CD4-positive, alpha-beta memory T cell (primary cell): ENCODE data around the gene CCDC152. TPM values are rescaled to one million over a fixed set of nuclear protein-coding genes. Genes with fewer than 3 reads are reported as not detected.
"Not testable (repeated sequence)": the region's sequence is repeated elsewhere in the genome, so short reads cannot be mapped to it uniquely, and the experiment has no call there.

ENCODE experiments used
- CTCF ChIA-PET: fragments of 350-600 bp; sonication (Branson Sonifier 250); formaldehyde crosslinking; loops from one replicate; lab custom pipeline; 2021; ENCODE audit warnings: inconsistent platforms; ENCODE audit not compliant: partially characterized antibody; lab: Charles Lee
- POLR2A ChIA-PET: fragments of 350-600 bp; sonication (Branson Sonifier 250); formaldehyde crosslinking; loops from one replicate; lab custom pipeline; 2021; ENCODE audit not compliant: partially characterized antibody; lab: Charles Lee
- DNase-seq, 5 donors: peaks; one replicate each; pipeline versions ENCODE4 v3.0.0 to v3.0.0-alpha.2; 2020 to 2022; ENCODE audit warnings: mixed read lengths in 1 of 5
- H3K27ac ChIP-seq: one replicate; pipeline ENCODE4 v1.7.0; 2013; ENCODE audit warnings: low read depth, low read length
- H3K27me3 ChIP-seq: 2 replicates; pipeline ENCODE4 v1.7.0; 2013; ENCODE audit warnings: mild to moderate bottlenecking, low read length, moderate library complexity; ENCODE audit not compliant: insufficient read depth
- H3K36me3 ChIP-seq: 2 replicates; pipeline ENCODE4 v1.7.0; 2013; ENCODE audit warnings: mild to moderate bottlenecking, low read length, moderate library complexity; ENCODE audit not compliant: insufficient read depth
- H3K4me1 ChIP-seq: 2 replicates; pipeline ENCODE4 v1.7.0; 2013; ENCODE audit warnings: mild to moderate bottlenecking, low read length, moderate library complexity; ENCODE audit not compliant: insufficient read depth
- H3K4me3 ChIP-seq, 2 donors: one replicate each; pipeline ENCODE4 v1.7.0; 2013; ENCODE audit warnings: low read length in 2 of 2, mild to moderate bottlenecking in 1 of 2
- H3K9me3 ChIP-seq, 2 donors: one replicate each; pipeline ENCODE4 v1.7.0; 2013; ENCODE audit warnings: low read length in 2 of 2, control low read depth in 1 of 2; ENCODE audit not compliant: control insufficient read depth in 1 of 2
- H3K27ac Mint-ChIP-seq, 7 donors: one replicate each; pipeline ENCODE4 v1.8.0; 2020 to 2021; ENCODE audit warnings: mixed read lengths in 7 of 7, mild to moderate bottlenecking in 6 of 7, inconsistent platforms in 3 of 7, moderate library complexity in 3 of 7
- H3K27me3 Mint-ChIP-seq, 2 donors: one replicate each; pipeline ENCODE4 v1.8.0; 2020 to 2021; ENCODE audit warnings: mixed read lengths in 2 of 2
- H3K36me3 Mint-ChIP-seq, 2 donors: one replicate each; pipeline ENCODE4 v1.8.0; 2020 to 2021; ENCODE audit warnings: mixed read lengths in 2 of 2, inconsistent platforms in 1 of 2, mild to moderate bottlenecking in 1 of 2
- H3K4me1 Mint-ChIP-seq, 4 donors: one replicate each; pipeline ENCODE4 v1.8.0; 2020 to 2021; ENCODE audit warnings: mixed read lengths in 4 of 4, mild to moderate bottlenecking in 1 of 4
- H3K4me3 Mint-ChIP-seq, 8 donors: one replicate each; pipeline ENCODE4 v1.8.0; 2020 to 2021; ENCODE audit warnings: mixed read lengths in 8 of 8, mild to moderate bottlenecking in 7 of 8, moderate library complexity in 6 of 8, inconsistent platforms in 3 of 8
- H3K9me3 Mint-ChIP-seq, 8 donors: one replicate each; pipeline ENCODE4 v1.8.0; 2020 to 2021; ENCODE audit warnings: mixed read lengths in 8 of 8, mild to moderate bottlenecking in 5 of 8, inconsistent platforms in 3 of 8, moderate library complexity in 1 of 8
- intact Hi-C: fragments of 100-400 bp; cut with micrococcal nuclease; formaldehyde crosslinking; loops from one replicate; pipeline ENCODE4 v1.15.1; 2023
- polyA plus RNA-seq, 2 donors: library from polyadenylated mRNA; unstranded; fragments of 300-500 nt; fragmentation: Illumina TruSeq; gene quantifications; one replicate each; pipeline ENCODE4 v1.2.3, GENCODE V29; 2021
- total RNA-seq, 2 experiments: library from RNA; stranded (reverse); gene quantifications; one replicate each; pipeline ENCODE4 v1.2.3, GENCODE V29; 2021

Gene CCDC152
- total and polyA plus RNA-seq, 4 experiments from 2014 or later: 1.3 to 6.9 (median 4.1) TPM

DNA sequence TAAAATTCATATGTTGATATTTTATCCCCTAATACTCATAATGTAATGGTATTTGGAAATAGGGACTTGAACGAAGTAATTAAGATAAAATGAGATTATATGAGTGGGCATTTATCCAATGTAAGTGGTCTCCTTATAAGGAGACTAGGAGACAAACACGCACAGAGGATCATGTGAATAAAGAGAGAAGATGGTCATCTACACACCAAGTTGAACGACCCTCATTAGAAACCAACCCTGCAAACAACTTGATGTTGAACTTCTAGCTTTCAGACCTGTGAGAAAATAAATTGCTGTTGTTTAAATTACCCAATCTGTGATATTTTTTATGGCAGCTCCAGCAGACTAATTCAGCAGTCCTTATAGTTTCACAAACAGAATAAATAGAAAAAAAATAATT, 82.6 kb downstream of the CCDC152 start:
- peaks cover 0 to 7% (median 5%) of the 10 kb centered on the region in 8 donors for H3K9me3 Mint-ChIP-seq
- intact Hi-C loops: no loop called here
- POLR2A ChIA-PET: no interaction called here

GRCh38 chr5:42840269-42840668, 83.7 kb downstream of the CCDC152 start:
- Mint-ChIP-seq H3K4me3 (no peak overlapping the region), H3K4me1 (peaks cover 0 to 3% (median 2%) of the 10 kb centered on the region in 4 donors), H3K27ac (no peak overlapping the region), H3K27me3 (peaks cover 2 to 8% of the 10 kb centered on the region in 2 donors), H3K36me3 (no peaks in the 10 kb centered on the region), H3K9me3 (peaks cover 0 to 10% (median 5%) of the 10 kb centered on the region in 8 donors)
- ChIA-PET CTCF (no interaction called here), POLR2A (no interaction called here)
- Histone ChIP-seq H3K4me3 (no peak overlapping the region), H3K4me1 (no peaks in the 10 kb centered on the region), H3K36me3 (no peaks in the 10 kb centered on the region), H3K27me3 (no peaks in the 10 kb centered on the region), H3K9me3 (no peaks in the 10 kb centered on the region), H3K27ac (no peak overlapping the region)
- intact Hi-C loops: no loop called here
- DNase-seq: no peak

More for the DNA sequence above, 82.6 kb downstream of the CCDC152 start:
- CTCF ChIA-PET: no interaction called here
- Histone ChIP-seq H3K9me3 (no peaks in the 10 kb centered on the region), H3K4me3 (no peak overlapping the region), H3K36me3 (no peaks in the 10 kb centered on the region), H3K4me1 (no peaks in the 10 kb centered on the region), H3K27me3 (no peaks in the 10 kb centered on the region), H3K27ac (no peak overlapping the region)
- Mint-ChIP-seq H3K4me3 (no peak overlapping the region), H3K4me1 (peaks cover 0 to 3% (median 2%) of the 10 kb centered on the region in 4 donors), H3K27ac (no peak overlapping the region), H3K27me3 (peaks cover 2 to 4% of the 10 kb centered on the region in 2 donors), H3K36me3 (no peaks in the 10 kb centered on the region)
- DNase-seq: no peak

DNA sequence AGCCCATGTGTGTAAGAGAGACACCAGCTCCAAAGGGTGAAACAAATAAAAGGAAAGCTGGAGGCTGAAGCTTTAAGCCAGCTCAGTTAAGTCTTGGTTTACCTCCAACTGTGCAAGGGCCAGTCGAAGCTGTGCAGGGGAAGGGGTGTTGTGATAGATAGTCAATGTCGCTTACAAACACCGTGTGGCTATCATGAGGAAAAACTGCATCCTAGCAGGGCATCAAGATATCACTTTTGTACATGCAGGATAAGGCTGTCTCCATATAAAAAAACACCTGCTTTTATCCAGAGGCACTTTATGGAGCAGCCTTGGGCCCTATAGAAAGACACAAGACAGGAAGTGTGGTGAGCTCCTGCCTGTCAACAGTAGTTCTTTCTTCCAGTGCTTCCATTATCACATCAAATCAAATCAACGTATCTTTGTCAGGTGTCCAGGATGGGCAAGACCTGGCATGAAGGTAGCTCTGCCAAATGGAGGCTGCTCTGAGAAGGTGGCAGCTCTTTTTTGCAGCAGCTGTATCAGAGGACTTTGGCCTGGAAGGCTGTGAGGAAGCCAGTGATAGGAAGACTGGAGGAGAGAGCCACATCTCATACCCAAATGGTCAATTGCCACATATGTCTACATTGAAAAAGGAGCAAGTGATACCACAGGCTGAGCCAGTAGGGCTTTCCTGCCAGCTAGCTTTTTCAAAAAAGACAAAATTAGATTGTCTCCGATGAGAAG, 84.4 kb downstream of the CCDC152 start:
- no peak for DNase-seq
- Histone ChIP-seq H3K27ac (no peak overlapping the region), H3K27me3 (no peaks in the 10 kb centered on the region), H3K9me3 (no peaks in the 10 kb centered on the region), H3K36me3 (no peaks in the 10 kb centered on the region), H3K4me3 (no peak overlapping the region), H3K4me1 (no peaks in the 10 kb centered on the region)
- intact Hi-C loops: no loop called here
- ChIA-PET POLR2A (no interaction called here), CTCF (no interaction called here)
- peaks cover 0 to 11% (median 3%) of the 10 kb centered on the region in 8 donors for H3K9me3 Mint-ChIP-seq
- no peak overlapping the region for H3K27ac Mint-ChIP-seq
- no peaks in the 10 kb centered on the region for H3K36me3 Mint-ChIP-seq
- H3K4me3 Mint-ChIP-seq: no peak overlapping the region
- peaks cover 6 to 8% of the 10 kb centered on the region in 2 donors for H3K27me3 Mint-ChIP-seq
- H3K4me1 Mint-ChIP-seq: peaks cover 0 to 3% (median 2%) of the 10 kb centered on the region in 4 donors

- intact Hi-C loops: no loop called here
- H3K27me3 Mint-ChIP-seq: peaks cover 7 to 8% of the 10 kb centered on the region in 2 donors
- H3K4me1 ChIP-seq: no peaks in the 10 kb centered on the region
- no peak for DNase-seq
- H3K27ac Mint-ChIP-seq: no peak overlapping the region
- H3K9me3 ChIP-seq: no peaks in the 10 kb centered on the region
- no peaks in the 10 kb centered on the region for H3K36me3 ChIP-seq
- CTCF ChIA-PET: no interaction called here
- H3K4me3 Mint-ChIP-seq: no peak overlapping the region
- H3K27me3 ChIP-seq: no peaks in the 10 kb centered on the region
- POLR2A ChIA-PET: no interaction called here
- H3K9me3 Mint-ChIP-seq: peaks cover 0 to 10% (median 3%) of the 10 kb centered on the region in 8 donors
- no peaks in the 10 kb centered on the region for H3K36me3 Mint-ChIP-seq
- H3K4me3 ChIP-seq: no peak overlapping the region
- H3K4me1 Mint-ChIP-seq: peaks cover 0 to 2% (median 2%) of the 10 kb centered on the region in 4 donors
- H3K27ac ChIP-seq: no peak overlapping the region
Observed at GRCh38 chr5:42842921-42843641, 86.5 kb downstream of the CCDC152 start.

- no peaks in the 10 kb centered on the region for H3K36me3 Mint-ChIP-seq
Observed at GRCh38 chr5:42843675-42844292, 87.2 kb downstream of the CCDC152 start.

DNA sequence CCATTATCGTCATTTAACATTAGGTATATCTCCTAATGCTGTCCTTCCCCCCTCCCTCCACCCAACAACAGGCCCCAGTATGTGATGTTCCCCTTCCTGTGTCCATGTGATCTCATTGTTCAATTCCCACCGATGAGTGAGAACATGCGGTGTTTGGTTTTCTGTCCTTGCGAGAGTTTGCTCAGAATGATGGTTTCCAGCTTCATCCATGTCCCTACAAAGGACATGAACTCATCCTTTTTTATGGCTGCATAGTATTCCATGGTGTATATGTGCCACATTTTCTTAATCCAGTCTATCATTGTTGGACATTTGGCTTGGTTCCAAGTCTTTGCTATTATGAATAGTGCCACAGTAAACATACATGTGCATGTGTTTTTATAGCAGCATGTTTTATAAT, 87.8 kb downstream of the CCDC152 start:
- peaks cover 7 to 13% of the 10 kb centered on the region in 2 donors for H3K27me3 Mint-ChIP-seq
- CTCF ChIA-PET, H3K4me3 ChIP-seq, DNase-seq, H3K9me3 Mint-ChIP-seq, H3K27me3 ChIP-seq, H3K27ac Mint-ChIP-seq, H3K4me1 ChIP-seq, H3K27ac ChIP-seq, intact Hi-C loops, H3K36me3 ChIP-seq, H3K4me3 Mint-ChIP-seq, H3K4me1 Mint-ChIP-seq, H3K36me3 Mint-ChIP-seq, H3K9me3 ChIP-seq, POLR2A ChIA-PET: not testable (repeated sequence)

More at GRCh38 chr5:42843675-42844292, 87.2 kb downstream of the CCDC152 start:
- H3K9me3 Mint-ChIP-seq: peaks cover 0 to 10% (median 3%) of the 10 kb centered on the region in 8 donors
- no peaks in the 10 kb centered on the region for H3K9me3 ChIP-seq
- CTCF ChIA-PET: no interaction called here
- no peak overlapping the region for H3K4me3 ChIP-seq
- intact Hi-C loops: no loop called here
- H3K4me3 Mint-ChIP-seq: no peak overlapping the region
- no peak for DNase-seq
- no peaks in the 10 kb centered on the region for H3K4me1 ChIP-seq
- no peaks in the 10 kb centered on the region for H3K36me3 ChIP-seq
- H3K27me3 Mint-ChIP-seq: peaks cover 7 to 9% of the 10 kb centered on the region in 2 donors
- no peak overlapping the region for H3K27ac Mint-ChIP-seq
- POLR2A ChIA-PET: no interaction called here
- H3K27me3 ChIP-seq: no peaks in the 10 kb centered on the region
- H3K4me1 Mint-ChIP-seq: peaks cover 0 to 2% (median 0%) of the 10 kb centered on the region in 4 donors
- H3K27ac ChIP-seq: no peak overlapping the region

DNA sequence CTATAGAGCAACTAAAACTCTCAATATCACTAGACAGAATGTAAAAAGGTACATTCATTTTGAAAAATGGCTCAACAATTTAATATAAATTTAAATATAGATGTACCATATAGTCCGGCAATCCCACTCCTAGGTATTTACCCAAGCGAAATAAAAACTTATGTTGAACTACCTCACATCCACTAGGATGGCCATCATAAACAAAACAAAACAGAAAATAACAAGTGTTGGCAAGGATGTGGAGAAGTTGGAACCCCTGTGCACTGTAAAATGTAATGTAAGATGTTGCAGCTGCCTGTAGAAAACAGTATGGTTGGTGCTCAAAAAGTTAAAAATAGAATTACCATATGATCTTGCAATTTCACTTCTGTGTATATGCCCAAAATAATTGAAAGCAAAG, 91.9 kb downstream of the CCDC152 start:
- no peak for DNase-seq
- H3K4me1 ChIP-seq: no peaks in the 10 kb centered on the region
- Mint-ChIP-seq H3K4me1 (no peaks in the 10 kb centered on the region), H3K36me3 (no peaks in the 10 kb centered on the region), H3K4me3 (no peak overlapping the region), H3K27me3 (peaks cover 6 to 9% of the 10 kb centered on the region in 2 donors), H3K27ac (no peak overlapping the region), H3K9me3 (peaks cover 0 to 9% (median 3%) of the 10 kb centered on the region in 8 donors)
- H3K27me3 ChIP-seq: no peaks in the 10 kb centered on the region
- no peaks in the 10 kb centered on the region for H3K36me3 ChIP-seq
- H3K27ac ChIP-seq: no peak overlapping the region
- ChIA-PET CTCF (no interaction called here), POLR2A (no interaction called here)
- H3K4me3 ChIP-seq: no peak overlapping the region
- H3K9me3 ChIP-seq: no peaks in the 10 kb centered on the region
- intact Hi-C loops: no loop called here
